Glutamatergic neuron (in vitro differentiated cells): ENCODE measurements around the gene WDCP. TPM values are rescaled to one million over a fixed set of nuclear protein-coding genes. Genes with fewer than 3 reads are reported as not detected.

Experiments used
- DNase-seq: peaks from one replicate; pipeline ENCODE4 v3.0.0; 2022
- H3K27ac Mint-ChIP-seq: one replicate; pipeline ENCODE4 v1.8.0; 2020; ENCODE audit warnings: mild to moderate bottlenecking, mixed read lengths, inconsistent platforms; ENCODE audit not compliant: unreplicated experiment
- H3K27me3 Mint-ChIP-seq: one replicate; pipeline ENCODE4 v1.8.0; 2020; ENCODE audit warnings: mild to moderate bottlenecking, moderate library complexity, mixed read lengths, inconsistent platforms; ENCODE audit not compliant: unreplicated experiment
- H3K36me3 Mint-ChIP-seq: one replicate; pipeline ENCODE4 v1.8.0; 2020; ENCODE audit warnings: mild to moderate bottlenecking, mixed read lengths, inconsistent platforms; ENCODE audit not compliant: unreplicated experiment
- H3K4me1 Mint-ChIP-seq: one replicate; pipeline ENCODE4 v1.8.0; 2020; ENCODE audit warnings: mild to moderate bottlenecking, low read depth, mixed read lengths, inconsistent platforms; ENCODE audit not compliant: unreplicated experiment
- H3K4me3 Mint-ChIP-seq: one replicate; pipeline ENCODE4 v1.8.0; 2020; ENCODE audit warnings: mild to moderate bottlenecking, mixed read lengths, inconsistent platforms; ENCODE audit not compliant: unreplicated experiment
- H3K9me3 Mint-ChIP-seq: one replicate; pipeline ENCODE4 v1.8.0; 2020; ENCODE audit warnings: mild to moderate bottlenecking, moderate library complexity, mixed read lengths, inconsistent platforms; ENCODE audit not compliant: unreplicated experiment
- total RNA-seq: library from RNA; stranded (reverse); fragmentation: NEBNext Ultra II Directional; extraction: Animal tissue kit (Norgen Biotek cat#: 25700); gene quantifications from one replicate; pipeline ENCODE4 v1.2.1, GENCODE V29; 2021; ENCODE audit not compliant: unreplicated experiment
- TF ChIP-seq, protein P1 (sequence below): fragments of 200-600 bp; sonication (generic); IDR thresholded peaks from one replicate; pipeline ENCODE4 v1.5.0; 2021; ENCODE audit not compliant: partially characterized antibody, unreplicated experiment

Gene WDCP
- total RNA-seq, 1 donor from 2014 or later: 22.3 TPM

DNA sequence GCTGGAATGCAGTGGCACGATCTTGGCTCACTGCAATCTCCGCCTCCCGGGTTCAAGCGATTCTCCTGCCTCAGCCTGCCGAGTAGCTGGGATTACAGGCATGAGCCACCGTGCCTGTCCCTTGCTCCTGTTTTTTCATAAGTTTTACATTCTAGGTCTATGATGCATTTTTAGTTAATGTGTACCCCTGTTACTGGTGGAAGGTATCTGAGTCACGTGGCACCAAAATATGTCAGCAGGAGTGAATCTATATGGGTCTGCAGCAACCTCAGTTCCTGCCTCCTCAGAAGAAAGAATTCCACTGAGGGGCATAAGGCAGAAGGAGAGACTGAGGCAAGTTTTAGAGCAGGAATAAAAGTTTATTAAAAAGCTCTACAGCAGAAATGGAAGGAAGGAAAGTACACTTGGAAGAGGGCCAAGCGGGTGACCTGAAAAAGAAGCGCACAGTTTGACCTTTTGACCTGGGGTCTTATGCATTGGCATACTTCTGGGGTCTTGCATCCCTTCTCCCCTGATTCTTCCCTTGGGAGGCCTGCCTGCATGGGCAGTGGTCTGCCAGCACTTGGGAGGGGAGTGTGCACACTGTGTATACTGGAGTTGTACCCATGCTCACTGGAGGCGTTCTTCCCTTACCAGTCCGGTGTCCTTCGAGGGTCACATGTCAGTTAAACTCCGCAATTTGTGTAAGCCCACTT is 38.4 kb downstream of the WDCP start:
- H3K27me3 Mint-ChIP-seq: peaks cover 11% of the 10 kb centered on the region
- H3K4me1 Mint-ChIP-seq: no peaks in the 10 kb centered on the region
- DNase-seq: no peak
- peaks cover 8% of the 10 kb centered on the region for H3K9me3 Mint-ChIP-seq
- H3K4me3 Mint-ChIP-seq: peak overlapping the region; percentile 68
- H3K36me3 Mint-ChIP-seq: no peaks in the 10 kb centered on the region
- TF ChIP-seq, protein P1, sequence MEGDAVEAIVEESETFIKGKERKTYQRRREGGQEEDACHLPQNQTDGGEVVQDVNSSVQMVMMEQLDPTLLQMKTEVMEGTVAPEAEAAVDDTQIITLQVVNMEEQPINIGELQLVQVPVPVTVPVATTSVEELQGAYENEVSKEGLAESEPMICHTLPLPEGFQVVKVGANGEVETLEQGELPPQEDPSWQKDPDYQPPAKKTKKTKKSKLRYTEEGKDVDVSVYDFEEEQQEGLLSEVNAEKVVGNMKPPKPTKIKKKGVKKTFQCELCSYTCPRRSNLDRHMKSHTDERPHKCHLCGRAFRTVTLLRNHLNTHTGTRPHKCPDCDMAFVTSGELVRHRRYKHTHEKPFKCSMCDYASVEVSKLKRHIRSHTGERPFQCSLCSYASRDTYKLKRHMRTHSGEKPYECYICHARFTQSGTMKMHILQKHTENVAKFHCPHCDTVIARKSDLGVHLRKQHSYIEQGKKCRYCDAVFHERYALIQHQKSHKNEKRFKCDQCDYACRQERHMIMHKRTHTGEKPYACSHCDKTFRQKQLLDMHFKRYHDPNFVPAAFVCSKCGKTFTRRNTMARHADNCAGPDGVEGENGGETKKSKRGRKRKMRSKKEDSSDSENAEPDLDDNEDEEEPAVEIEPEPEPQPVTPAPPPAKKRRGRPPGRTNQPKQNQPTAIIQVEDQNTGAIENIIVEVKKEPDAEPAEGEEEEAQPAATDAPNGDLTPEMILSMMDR: no peak
- no peak overlapping the region for H3K27ac Mint-ChIP-seq

DNA sequence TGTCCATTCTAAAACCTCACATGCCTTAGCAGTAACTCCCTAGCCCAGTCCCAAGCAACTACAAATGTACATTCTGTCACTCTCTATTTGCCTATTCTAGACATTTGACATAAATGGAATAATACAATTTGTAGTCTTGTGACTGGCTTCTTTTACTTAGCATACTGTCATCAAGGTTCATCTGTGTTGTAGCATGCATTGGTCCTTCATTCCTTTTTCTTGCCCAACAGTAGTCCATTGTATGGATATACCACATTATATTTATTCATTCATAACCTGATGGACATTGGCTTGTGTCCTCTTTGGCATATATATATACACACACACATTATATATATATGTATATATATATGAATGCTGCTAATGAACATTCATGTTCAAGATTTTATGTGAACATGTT is 39.5 kb downstream of the WDCP start:
- TF ChIP-seq, protein P1: no peak
- no peak for DNase-seq
- no peak overlapping the region for H3K4me3 Mint-ChIP-seq
- H3K27ac Mint-ChIP-seq: no peak overlapping the region
- H3K9me3 Mint-ChIP-seq: peaks cover 8% of the 10 kb centered on the region
- peaks cover 11% of the 10 kb centered on the region for H3K27me3 Mint-ChIP-seq
- no peaks in the 10 kb centered on the region for H3K4me1 Mint-ChIP-seq
- no peaks in the 10 kb centered on the region for H3K36me3 Mint-ChIP-seq

DNA sequence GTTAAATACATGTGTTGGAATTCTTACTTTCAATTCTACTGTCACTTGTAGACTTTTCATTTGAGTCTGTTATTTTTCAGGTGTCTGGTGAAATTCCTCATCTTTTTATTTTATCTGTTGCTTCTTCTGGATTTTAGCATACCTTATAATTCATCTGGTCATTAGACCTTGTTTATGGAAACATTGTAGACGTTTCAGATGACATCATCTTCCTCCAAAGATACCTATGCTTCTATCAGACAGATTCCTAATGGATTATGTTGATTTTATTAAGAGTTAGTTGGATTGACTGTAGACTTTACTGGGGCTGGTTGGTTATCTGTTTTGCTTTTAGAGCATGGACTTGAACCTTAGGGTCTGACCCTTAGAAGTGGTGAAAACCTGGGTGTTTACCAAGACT is 52.6 kb downstream of the WDCP start:
- Mint-ChIP-seq H3K27me3 (no peaks in the 10 kb centered on the region), H3K27ac (no peak overlapping the region), H3K4me3 (no peak overlapping the region), H3K9me3 (no peaks in the 10 kb centered on the region), H3K4me1 (peaks cover 2% of the 10 kb centered on the region), H3K36me3 (no peaks in the 10 kb centered on the region)
- no peak for DNase-seq
- TF ChIP-seq, protein P1: no peak

DNA sequence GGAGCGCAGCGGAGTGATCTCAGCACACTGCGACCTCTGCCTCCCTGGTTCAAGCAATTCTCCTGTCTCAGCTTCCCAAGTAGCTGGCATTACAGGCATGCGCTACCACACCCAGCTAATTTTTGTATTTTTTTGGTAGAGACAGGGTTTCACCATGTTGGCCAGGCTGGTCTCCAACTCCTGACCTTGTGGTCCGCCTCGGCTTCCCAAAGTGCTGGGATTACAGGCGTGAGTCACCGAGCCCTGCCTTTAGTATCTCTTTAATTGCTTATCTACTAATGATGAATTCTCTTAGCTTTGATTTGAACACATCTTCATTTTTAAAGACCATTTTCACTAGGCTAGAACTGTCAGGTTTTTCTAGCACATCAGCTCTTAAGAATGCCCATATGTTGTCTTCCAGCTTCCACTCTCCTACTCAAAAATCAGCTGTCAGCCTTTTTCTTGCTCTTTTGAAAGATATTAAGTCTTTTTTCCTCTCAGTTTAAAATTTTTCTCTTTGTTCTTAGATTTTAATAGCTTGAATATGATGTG is 53.4 kb downstream of the WDCP start:
- no peak overlapping the region for H3K27ac Mint-ChIP-seq
- H3K4me3 Mint-ChIP-seq: no peak overlapping the region
- H3K27me3 Mint-ChIP-seq: no peaks in the 10 kb centered on the region

DNA sequence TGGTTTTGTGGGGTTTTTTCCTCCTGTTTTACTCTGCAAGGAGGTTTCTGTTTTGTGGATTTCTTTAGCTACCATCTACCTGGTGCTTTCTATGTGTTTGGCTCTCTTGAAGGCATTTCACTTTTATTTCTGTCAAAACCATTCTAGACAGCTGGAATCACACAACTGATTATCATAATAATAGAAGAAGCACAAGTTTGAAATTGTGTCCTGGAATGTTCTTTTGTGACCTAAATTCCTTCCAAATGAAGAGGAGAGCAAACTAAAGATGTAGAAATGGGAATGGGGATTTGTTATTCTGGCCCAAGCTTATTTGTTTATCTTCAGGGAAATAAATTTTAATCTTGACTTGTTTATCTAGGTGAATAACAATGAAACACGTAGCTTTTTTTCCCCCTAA is 54.3 kb downstream of the WDCP start:
- no peak for DNase-seq
- H3K4me3 Mint-ChIP-seq: no peak overlapping the region
- H3K4me1 Mint-ChIP-seq: peaks cover 2% of the 10 kb centered on the region
- TF ChIP-seq, protein P1: no peak
- no peaks in the 10 kb centered on the region for H3K36me3 Mint-ChIP-seq
- no peaks in the 10 kb centered on the region for H3K27me3 Mint-ChIP-seq
- no peaks in the 10 kb centered on the region for H3K9me3 Mint-ChIP-seq
- no peak overlapping the region for H3K27ac Mint-ChIP-seq

More for the DNA sequence above, 53.4 kb downstream of the WDCP start:
- H3K4me1 Mint-ChIP-seq: peaks cover 2% of the 10 kb centered on the region
- no peak for DNase-seq
- no peaks in the 10 kb centered on the region for H3K36me3 Mint-ChIP-seq
- no peaks in the 10 kb centered on the region for H3K9me3 Mint-ChIP-seq
- TF ChIP-seq, protein P1: no peak
